Ovary (tissue), 9 donors: Measurements from ENCODE around the gene LARGE2. TPM values are rescaled to one million over a fixed set of nuclear protein-coding genes. Genes with fewer than 3 reads are reported as not detected.
"Not testable (repeated sequence)": the region's sequence is repeated elsewhere in the genome, so short reads cannot be mapped to it uniquely, and the experiment has no call there.

ENCODE experiments used
- DNase-seq, 5 donors: peaks; one replicate each; pipeline ENCODE4 v3.0.0-alpha.2; 2019 to 2020
- H3K27ac ChIP-seq, 2 donors: fragments of 200-600 bp; one replicate each; pipeline versions ENCODE4 v1.5.1 to v1.8.0; 2019 to 2022
- H3K27me3 ChIP-seq: fragments of 200-600 bp; one replicate; pipeline ENCODE4 v1.8.0; 2022
- H3K36me3 ChIP-seq: fragments of 200-600 bp; sonication (generic); one replicate; pipeline ENCODE4 v1.5.1; 2019
- H3K4me1 ChIP-seq: one replicate; pipeline ENCODE4 v1.8.1; 2013; ENCODE audit warnings: mild to moderate bottlenecking, moderate library complexity; ENCODE audit not compliant: insufficient read depth
- H3K4me3 ChIP-seq: fragments of 200-600 bp; sonication (generic); one replicate; pipeline ENCODE4 v1.5.1; 2017
- H3K9me3 ChIP-seq, 2 donors: fragments of 200-600 bp in 1 of 2; sonication (generic) in 1 of 2; one replicate each; pipeline versions ENCODE4 v1.5.1 to v1.8.1; 2013 to 2019; ENCODE audit warnings: mild to moderate bottlenecking in 1 of 2, moderate library complexity in 1 of 2
- CTCF ChIP-seq, 3 donors: fragments of 450-650 bp in 2 of 3; fragments of 200-600 bp in 1 of 3; IDR thresholded peaks; one replicate each; pipeline versions ENCODE4 v1.5.1 to v1.8.0; 2016 to 2022; ENCODE audit warnings: antibody characterized with exemption in 3 of 3, mild to moderate bottlenecking in 1 of 3
- EP300 ChIP-seq: sonication (generic); formaldehyde crosslinking; IDR thresholded peaks from one replicate; pipeline ENCODE4 v1.6.1; 2017; ENCODE audit warnings: antibody characterized with exemption
- POLR2A ChIP-seq: fragments of 450-650 bp; IDR thresholded peaks from one replicate; pipeline ENCODE4 v1.6.1; 2017; ENCODE audit warnings: antibody characterized with exemption, mild to moderate bottlenecking, moderate library complexity
- WGBS, 3 donors: extraction: QIAGEN DNeasy Blood & Tissue Kit in 1 of 3; methylation state at CpG; one replicate each; pipeline versions ENCODE4 v1.1.5 to v1.1.7; 2013 to 2017; 5-methylcytosine and 5-hydroxymethylcytosine counted together
- intact Hi-C, 4 donors: fragments of 100-400 bp; cut with DNase I; formaldehyde crosslinking; loops; one replicate each; pipeline versions ENCODE4 v1.11.0 to v1.15.1; 2022 to 2023
- polyA plus RNA-seq, 2 donors: library from polyadenylated mRNA; stranded (reverse); fragments of 200-250 nt in 1 of 2; fragments of 350-450 nt in 1 of 2; fragmentation: Illumina TruSeq in 1 of 2; extraction: RNeasy Lipid Tissue Mini Kit (QIAGEN cat#74804) in 1 of 2; gene quantifications; one replicate each; pipeline ENCODE4 v1.2.3, GENCODE V29; 2013 to 2014
- total RNA-seq, 7 donors: library from RNA; depleted of rRNA in 2 of 7; stranded (reverse); fragments of >200 nt in 2 of 7; fragmentation: NEBNext Ultra II Directional in 3 of 7; extraction: Animal tissue kit (Norgen Biotek cat#: 25700) in 3 of 7; gene quantifications; one replicate each; pipeline versions ENCODE4 v1.1.0 to v1.2.4, GENCODE V29; 2016 to 2023
- donor health status: DM: no; HTN: no; CAD: no; lungs with moderate emphysema.
- donor health status: DM: no; HTN: no; CAD: no.
- donor health status: Bipolar disorder and iron deficiency.
- donor health status: DM: yes; HTN: yes; CAD: no.
- donor health status: DM: no; HTN: no; CAD: no.
- donor health status: DM: yes; HTN: yes; CAD: no.

LARGE2 gene
- total and polyA plus RNA-seq, 9 donors: 0.42 to 8.0 (median 3.2) TPM

GRCh38 chr11:45901626-45902025 is 20.8 kb upstream of the LARGE2 start:
- no peak overlapping the region for H3K27ac ChIP-seq
- TF ChIP-seq EP300: no peak
- no peak for TF ChIP-seq POLR2A
- no peak for TF ChIP-seq CTCF (IDR thresholded peaks at IDR 0.05)
- 80 to 93% (median 90%) methylated on average over 6 of the region's 6 CpGs for WGBS, 3 donors
- DNase-seq: no peak
- H3K27me3 ChIP-seq: no peaks in the 10 kb centered on the region
- no peaks in the 10 kb centered on the region for H3K9me3 ChIP-seq
- peaks cover 6% of the 10 kb centered on the region for H3K4me1 ChIP-seq
- intact Hi-C loops: no loop called here
- no peak overlapping the region for H3K4me3 ChIP-seq
- no peaks in the 10 kb centered on the region for H3K36me3 ChIP-seq

DNA sequence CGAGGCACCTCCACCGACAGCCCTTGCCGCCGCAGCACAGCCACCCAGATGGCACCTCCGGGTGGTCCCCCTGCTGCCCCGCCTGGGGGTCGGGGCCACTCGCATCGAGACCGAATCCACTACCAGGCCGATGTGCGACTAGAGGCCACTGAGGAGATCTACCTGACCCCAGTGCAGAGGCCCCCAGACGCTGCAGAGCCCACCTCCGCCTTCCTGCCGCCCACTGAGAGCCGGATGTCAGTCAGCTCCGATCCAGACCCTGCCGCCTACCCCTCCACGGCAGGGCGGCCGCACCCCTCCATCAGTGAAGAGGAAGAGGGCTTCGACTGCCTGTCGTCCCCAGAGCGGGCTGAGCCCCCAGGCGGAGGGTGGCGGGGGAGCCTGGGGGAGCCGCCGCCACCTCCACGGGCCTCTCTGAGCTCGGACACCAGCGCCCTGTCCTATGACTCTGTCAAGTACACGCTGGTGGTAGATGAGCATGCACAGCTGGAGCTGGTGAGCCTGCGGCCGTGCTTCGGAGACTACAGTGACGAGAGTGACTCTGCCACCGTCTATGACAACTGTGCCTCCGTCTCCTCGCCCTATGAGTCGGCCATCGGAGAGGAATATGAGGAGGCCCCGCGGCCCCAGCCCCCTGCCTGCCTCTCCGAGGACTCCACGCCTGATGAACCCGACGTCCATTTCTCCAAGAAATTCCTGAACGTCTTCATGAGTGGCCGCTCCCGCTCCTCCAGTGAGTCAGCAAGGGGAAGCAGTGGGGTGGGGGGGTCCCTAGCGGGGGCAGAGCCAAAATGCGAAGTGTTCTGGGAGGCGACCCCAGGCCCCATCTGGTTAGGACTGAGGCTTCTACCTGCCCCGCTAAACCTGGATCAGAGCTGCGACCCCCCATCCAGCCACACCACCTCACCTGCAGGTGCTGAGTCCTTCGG is 19.7 kb upstream of the LARGE2 start:
- no peak for TF ChIP-seq POLR2A
- TF ChIP-seq EP300: no peak
- TF ChIP-seq CTCF (IDR thresholded peaks at IDR 0.05): no peak
- intact Hi-C loops: no loop called here
- no peaks in the 10 kb centered on the region for H3K36me3 ChIP-seq
- 88 to 90% (median 90%) methylated on average over 52 to 56 of the region's 56 CpGs for WGBS, 3 donors
- H3K27me3 ChIP-seq: no peaks in the 10 kb centered on the region
- H3K27ac ChIP-seq: no peak overlapping the region
- peaks cover 6% of the 10 kb centered on the region for H3K4me1 ChIP-seq
- no peak overlapping the region for H3K4me3 ChIP-seq
- DNase-seq: no peak
- no peaks in the 10 kb centered on the region for H3K9me3 ChIP-seq

- no peak for TF ChIP-seq EP300
- TF ChIP-seq POLR2A: no peak
- no peak for TF ChIP-seq CTCF (IDR thresholded peaks at IDR 0.05)
- intact Hi-C loops: no loop called here
- Histone ChIP-seq H3K9me3 (no peaks in the 10 kb centered on the region), H3K4me1 (peaks cover 3% of the 10 kb centered on the region), H3K4me3 (no peak overlapping the region), H3K27ac (no peak overlapping the region), H3K27me3 (no peaks in the 10 kb centered on the region), H3K36me3 (no peaks in the 10 kb centered on the region)
- 78 to 83% (median 80%) methylated on average over 15 of the region's 15 CpGs for whole genome bisulfite sequencing, 3 donors
- DNase-seq: no peak
Measured at GRCh38 chr11:45904309-45904915, 18.0 kb upstream of the LARGE2 start.

- Histone ChIP-seq H3K4me1 (peaks cover 2% of the 10 kb centered on the region), H3K27me3 (no peaks in the 10 kb centered on the region), H3K9me3 (no peaks in the 10 kb centered on the region), H3K4me3 (no peak overlapping the region), H3K27ac (no peak overlapping the region), H3K36me3 (no peaks in the 10 kb centered on the region)
- DNase-seq: no peak
- TF ChIP-seq POLR2A: no peak
- TF ChIP-seq CTCF (IDR thresholded peaks at IDR 0.05): no peak
- no peak for TF ChIP-seq EP300
- 88 to 93% (median 93%) methylated on average over 18 to 19 of the region's 19 CpGs for WGBS, 3 donors
- intact Hi-C loops: no loop called here
Measured at GRCh38 chr11:45905095-45905494, 17.4 kb upstream of the LARGE2 start.

- 79 to 98% (median 84%) methylated on average over 4 to 6 of the region's 6 CpGs for WGBS, 3 donors
- DNase-seq, intact Hi-C loops, H3K4me3 ChIP-seq, H3K27ac ChIP-seq, H3K27me3 ChIP-seq, H3K36me3 ChIP-seq, H3K4me1 ChIP-seq, H3K9me3 ChIP-seq: not testable (repeated sequence)
Measured at GRCh38 chr11:45905576-45905975, 16.9 kb upstream of the LARGE2 start.
